ENCODE results near the gene CIB1. TPM values are rescaled to one million over a fixed set of nuclear protein-coding genes. Genes with fewer than 3 reads are reported as not detected.
A peak's percentile ranks its signal among the peaks of the same experiment; 100 is the strongest.

CIB1 gene
- polyA plus RNA-seq, 1 of the 3 experiments (the other 2 are of a cell fraction), result 87.9 TPM

DNA sequence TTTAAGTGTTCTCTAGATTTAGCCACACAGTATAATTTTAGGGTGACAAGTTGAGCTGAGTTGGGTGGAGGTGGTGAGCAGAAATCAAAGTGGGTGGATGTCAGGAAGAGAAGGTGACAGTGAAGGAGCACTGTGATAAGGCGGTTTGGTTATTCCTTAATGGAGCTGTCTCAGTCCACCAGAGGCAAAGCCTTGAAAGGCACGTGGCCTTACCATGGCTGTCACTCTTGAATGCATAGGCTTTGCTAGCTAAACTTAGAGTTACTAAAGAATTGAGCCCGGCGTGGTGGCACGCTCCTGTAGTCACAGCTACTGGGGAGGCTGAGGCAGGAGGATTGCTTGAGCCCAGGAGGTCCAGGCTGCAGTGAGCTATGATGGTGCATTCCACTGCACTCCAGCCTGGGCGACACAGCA, 15.1 kb upstream of the CIB1 start:
- Histone ChIP-seq H3K9ac (0 out of 2 replicates have a peak overlapping the region, but pooled peaks have one; percentile 69), H3F3A (replicated peaks; ENCODE audit: insufficient read depth) (peaks cover 8% of the 10 kb centered on the region), H4K20me1 (ENCODE audit: insufficient read depth) (no peaks in the 10 kb centered on the region), H3K27ac (ENCODE audit: low read depth in 2 of 2, low read length in 1 of 2) (no peak overlapping the region; a peak in 1 of 4 replicates), H3K4me3 (ENCODE audit: low read depth in 2 of 2, low read length in 1 of 2) (peak overlapping the region; percentile 58 to 95), H3K4me1 (ENCODE audit: control insufficient read depth in 1 of 2, insufficient read depth in 2 of 2, low read depth in 1 of 2, low read length in 1 of 2) (no peaks in the 10 kb centered on the region; a peak in 1 of 4 replicates), H3K9me2 (no peaks in the 10 kb centered on the region), H3K9me3 (no peaks in the 10 kb centered on the region), H3K79me2 (ENCODE audit: insufficient read depth) (no peaks in the 10 kb centered on the region), H3K27me3 (ENCODE audit: insufficient read depth) (no peaks in the 10 kb centered on the region), H3K36me3 (replicated peaks in 1 of 2; ENCODE audit: control insufficient read depth in 1 of 2, insufficient read depth in 2 of 2, low read length in 1 of 2) (no peaks in the 10 kb centered on the region), H2AFZ (ENCODE audit: low read depth) (peak overlapping the region; percentile 88), H3K4me2 (peak overlapping the region; percentile 91)
- 75% methylated on average over 6 of the region's 6 CpGs for WGBS (ENCODE audit: low lambda C conversion rate)
- TF ChIP-seq SIN3A (IDR thresholded peaks at IDR 0.05; ENCODE audit: borderline replicate concordance, low read depth, low read length), result no peak
- TF ChIP-seq EZH2phosphoT487 (IDR thresholded peaks at IDR 0.05; ENCODE audit: borderline replicate concordance, low read depth), result no peak
- TF ChIP-seq MXI1 (IDR thresholded peaks at IDR 0.05; ENCODE audit: low read depth, low read length), result no peak
- TF ChIP-seq, protein P1, sequence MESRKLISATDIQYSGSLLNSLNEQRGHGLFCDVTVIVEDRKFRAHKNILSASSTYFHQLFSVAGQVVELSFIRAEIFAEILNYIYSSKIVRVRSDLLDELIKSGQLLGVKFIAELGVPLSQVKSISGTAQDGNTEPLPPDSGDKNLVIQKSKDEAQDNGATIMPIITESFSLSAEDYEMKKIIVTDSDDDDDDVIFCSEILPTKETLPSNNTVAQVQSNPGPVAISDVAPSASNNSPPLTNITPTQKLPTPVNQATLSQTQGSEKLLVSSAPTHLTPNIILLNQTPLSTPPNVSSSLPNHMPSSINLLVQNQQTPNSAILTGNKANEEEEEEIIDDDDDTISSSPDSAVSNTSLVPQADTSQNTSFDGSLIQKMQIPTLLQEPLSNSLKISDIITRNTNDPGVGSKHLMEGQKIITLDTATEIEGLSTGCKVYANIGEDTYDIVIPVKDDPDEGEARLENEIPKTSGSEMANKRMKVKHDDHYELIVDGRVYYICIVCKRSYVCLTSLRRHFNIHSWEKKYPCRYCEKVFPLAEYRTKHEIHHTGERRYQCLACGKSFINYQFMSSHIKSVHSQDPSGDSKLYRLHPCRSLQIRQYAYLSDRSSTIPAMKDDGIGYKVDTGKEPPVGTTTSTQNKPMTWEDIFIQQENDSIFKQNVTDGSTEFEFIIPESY (IDR thresholded peaks at IDR 0.05; ENCODE audit: borderline replicate concordance, low read depth), result no peak
- TF ChIP-seq GABPA (IDR thresholded peaks at IDR 0.05; ENCODE audit: low read depth), result no peak
- TF ChIP-seq CHD2 (IDR thresholded peaks at IDR 0.05; ENCODE audit: low read length, partially characterized antibody), result no peak
- ChIA-PET CTCF (interaction anchor here (0.9 to 2.0 kb wide), 11 partner anchors 8 to 147 kb away, joined by 3 to 13 read pairs (median 4); partner anchors contain the start of genes CIB1, GDPGP1 and IDH2), POLR2A (interaction anchor here (0.6 to 1.5 kb wide), 6 partner anchors 15 to 648 kb away, joined by 3 to 8 read pairs (median 4); partner anchors contain the start of genes CIB1, GDPGP1 and NGRN)
- no peak for DNase-seq

DNA sequence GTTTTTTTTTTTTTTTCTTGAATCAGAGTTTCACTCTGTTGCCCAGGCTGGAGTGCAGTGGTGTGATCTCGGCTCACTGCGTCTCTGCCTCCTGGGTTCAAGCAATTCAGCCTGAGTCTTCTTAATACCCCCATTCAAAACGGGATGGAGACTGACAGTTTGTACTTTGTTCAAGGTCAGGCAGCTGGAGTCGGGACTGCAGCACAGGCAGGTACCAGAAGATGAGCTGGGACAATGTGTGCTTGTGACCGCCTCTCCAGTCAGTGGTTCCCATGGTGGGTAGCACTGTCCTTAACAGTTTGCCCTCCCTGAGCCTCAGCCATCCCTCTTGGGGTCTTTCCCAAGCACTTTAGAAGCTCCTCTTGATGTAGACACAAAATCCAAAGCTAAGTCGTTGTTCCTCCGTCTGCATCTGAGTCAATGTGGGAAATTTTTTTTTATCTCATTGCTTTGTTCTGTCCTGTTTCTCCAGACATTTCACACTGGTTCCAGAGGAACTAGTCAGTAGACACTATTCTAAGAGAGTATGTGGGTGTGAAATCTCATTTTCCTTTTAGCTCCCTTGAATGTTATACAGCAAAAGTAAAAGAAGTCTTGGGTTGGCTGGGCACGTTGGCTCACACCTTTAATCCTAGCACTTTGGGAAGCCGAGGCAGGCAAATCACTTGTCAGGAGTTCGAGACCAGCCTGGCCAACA, 10.3 kb upstream of the CIB1 start:
- no peak overlapping the region for H3K27ac ChIP-seq (ENCODE audit: low read depth in 2 of 2, low read length in 1 of 2)
- DNase-seq, result no peak
- H3K9ac ChIP-seq, result no peak overlapping the region
- no peaks in the 10 kb centered on the region for H3K4me1 ChIP-seq (ENCODE audit: control insufficient read depth in 1 of 2, insufficient read depth in 2 of 2, low read depth in 1 of 2, low read length in 1 of 2)
- POLR2A ChIA-PET, result no interaction called here
- H3K9me3 ChIP-seq, result no peaks in the 10 kb centered on the region
- no peaks in the 10 kb centered on the region for H3K27me3 ChIP-seq (ENCODE audit: insufficient read depth)
- no peak overlapping the region for H2AFZ ChIP-seq (ENCODE audit: low read depth)
- peaks cover 8% of the 10 kb centered on the region for H3F3A ChIP-seq (replicated peaks; ENCODE audit: insufficient read depth)
- H4K20me1 ChIP-seq (ENCODE audit: insufficient read depth), result no peaks in the 10 kb centered on the region
- no peak overlapping the region for H3K4me2 ChIP-seq
- H3K36me3 ChIP-seq (replicated peaks in 1 of 2; ENCODE audit: control insufficient read depth in 1 of 2, insufficient read depth in 2 of 2, low read length in 1 of 2), result no peaks in the 10 kb centered on the region
- WGBS (ENCODE audit: low lambda C conversion rate), result 84% methylated on average over 8 of the region's 10 CpGs
- CTCF ChIA-PET, result interaction anchor here (1.0 kb wide), 1 partner anchor 101 kb away, joined by 3 read pairs; no protein-coding TSS in a partner anchor
- TF ChIP-seq, protein P2, sequence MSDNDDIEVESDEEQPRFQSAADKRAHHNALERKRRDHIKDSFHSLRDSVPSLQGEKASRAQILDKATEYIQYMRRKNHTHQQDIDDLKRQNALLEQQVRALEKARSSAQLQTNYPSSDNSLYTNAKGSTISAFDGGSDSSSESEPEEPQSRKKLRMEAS (IDR thresholded peaks at IDR 0.05; ENCODE audit: low read depth), result no peak
- H3K79me2 ChIP-seq (ENCODE audit: insufficient read depth), result no peaks in the 10 kb centered on the region
- no peaks in the 10 kb centered on the region for H3K9me2 ChIP-seq
- H3K4me3 ChIP-seq (ENCODE audit: low read depth in 2 of 2, low read length in 1 of 2), result no peak overlapping the region

Data from SK-N-SH (cell line).